ENCODE results near the gene PIM1. TPM values are rescaled to one million over a fixed set of nuclear protein-coding genes. Genes with fewer than 3 reads are reported as not detected.

PIM1 gene
- total and polyA plus RNA-seq, 9 of the 15 experiments (the other 6 are each of a cell fraction or from before 2014, with no cell fraction given) = 19.0 to 789 (median 212) TPM

- TF ChIP-seq, protein P1, sequence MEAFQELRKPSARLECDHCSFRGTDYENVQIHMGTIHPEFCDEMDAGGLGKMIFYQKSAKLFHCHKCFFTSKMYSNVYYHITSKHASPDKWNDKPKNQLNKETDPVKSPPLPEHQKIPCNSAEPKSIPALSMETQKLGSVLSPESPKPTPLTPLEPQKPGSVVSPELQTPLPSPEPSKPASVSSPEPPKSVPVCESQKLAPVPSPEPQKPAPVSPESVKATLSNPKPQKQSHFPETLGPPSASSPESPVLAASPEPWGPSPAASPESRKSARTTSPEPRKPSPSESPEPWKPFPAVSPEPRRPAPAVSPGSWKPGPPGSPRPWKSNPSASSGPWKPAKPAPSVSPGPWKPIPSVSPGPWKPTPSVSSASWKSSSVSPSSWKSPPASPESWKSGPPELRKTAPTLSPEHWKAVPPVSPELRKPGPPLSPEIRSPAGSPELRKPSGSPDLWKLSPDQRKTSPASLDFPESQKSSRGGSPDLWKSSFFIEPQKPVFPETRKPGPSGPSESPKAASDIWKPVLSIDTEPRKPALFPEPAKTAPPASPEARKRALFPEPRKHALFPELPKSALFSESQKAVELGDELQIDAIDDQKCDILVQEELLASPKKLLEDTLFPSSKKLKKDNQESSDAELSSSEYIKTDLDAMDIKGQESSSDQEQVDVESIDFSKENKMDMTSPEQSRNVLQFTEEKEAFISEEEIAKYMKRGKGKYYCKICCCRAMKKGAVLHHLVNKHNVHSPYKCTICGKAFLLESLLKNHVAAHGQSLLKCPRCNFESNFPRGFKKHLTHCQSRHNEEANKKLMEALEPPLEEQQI (IDR thresholded peaks at IDR 0.05) = peak; percentile 42; the same call in 1 of the 2 replicates
- peak; percentile 71 for TF ChIP-seq MTA3 (IDR thresholded peaks at IDR 0.05; ENCODE audit: borderline replicate concordance)
- TF ChIP-seq SAP30 (IDR thresholded peaks at IDR 0.05; ENCODE audit: borderline replicate concordance, insufficient read depth, low read depth, low read length, poor library complexity, severe bottlenecking) = no peak
- TF ChIP-seq CHD2 (IDR thresholded peaks at IDR 0.05; ENCODE audit: low read depth, low read length) = no peak; the same call in 1 of the 2 replicates
- TF ChIP-seq BRF2 (IDR thresholded peaks at IDR 0.05; ENCODE audit: borderline replicate concordance, insufficient read depth, insufficient read length) = no peak
- TF ChIP-seq RBM34 (IDR thresholded peaks at IDR 0.05; ENCODE audit: borderline replicate concordance, insufficient read depth, low read length) = no peak
- TF ChIP-seq FOXP1 (CRISPR knock-in tag; IDR thresholded peaks at IDR 0.05) = no peak
- no peak for TF ChIP-seq NONO (IDR thresholded peaks at IDR 0.05; ENCODE audit: low read depth in 2 of 2, low read length in 1 of 2)
- no peak for TF ChIP-seq E2F5 (CRISPR knock-in tag; IDR thresholded peaks at IDR 0.05)
- no peak for TF ChIP-seq NR2F6 (CRISPR knock-in tag; IDR thresholded peaks at IDR 0.05)
- TF ChIP-seq MECOM (CRISPR knock-in tag; IDR thresholded peaks at IDR 0.05) = peak; percentile 20
- no peak for TF ChIP-seq FOXK1 (CRISPR knock-in tag; IDR thresholded peaks at IDR 0.05; ENCODE audit: borderline replicate concordance)
- TF ChIP-seq, protein P2, sequence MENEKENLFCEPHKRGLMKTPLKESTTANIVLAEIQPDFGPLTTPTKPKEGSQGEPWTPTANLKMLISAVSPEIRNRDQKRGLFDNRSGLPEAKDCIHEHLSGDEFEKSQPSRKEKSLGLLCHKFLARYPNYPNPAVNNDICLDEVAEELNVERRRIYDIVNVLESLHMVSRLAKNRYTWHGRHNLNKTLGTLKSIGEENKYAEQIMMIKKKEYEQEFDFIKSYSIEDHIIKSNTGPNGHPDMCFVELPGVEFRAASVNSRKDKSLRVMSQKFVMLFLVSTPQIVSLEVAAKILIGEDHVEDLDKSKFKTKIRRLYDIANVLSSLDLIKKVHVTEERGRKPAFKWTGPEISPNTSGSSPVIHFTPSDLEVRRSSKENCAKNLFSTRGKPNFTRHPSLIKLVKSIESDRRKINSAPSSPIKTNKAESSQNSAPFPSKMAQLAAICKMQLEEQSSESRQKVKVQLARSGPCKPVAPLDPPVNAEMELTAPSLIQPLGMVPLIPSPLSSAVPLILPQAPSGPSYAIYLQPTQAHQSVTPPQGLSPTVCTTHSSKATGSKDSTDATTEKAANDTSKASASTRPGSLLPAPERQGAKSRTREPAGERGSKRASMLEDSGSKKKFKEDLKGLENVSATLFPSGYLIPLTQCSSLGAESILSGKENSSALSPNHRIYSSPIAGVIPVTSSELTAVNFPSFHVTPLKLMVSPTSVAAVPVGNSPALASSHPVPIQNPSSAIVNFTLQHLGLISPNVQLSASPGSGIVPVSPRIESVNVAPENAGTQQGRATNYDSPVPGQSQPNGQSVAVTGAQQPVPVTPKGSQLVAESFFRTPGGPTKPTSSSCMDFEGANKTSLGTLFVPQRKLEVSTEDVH (IDR thresholded peaks at IDR 0.05; ENCODE audit: low read depth, partially characterized antibody) = no peak
- TF ChIP-seq FOXK2 (conservative IDR thresholded peaks at IDR 0.05 in 1 of 2, IDR thresholded peaks at IDR 0.05 in 1 of 2; ENCODE audit: low read depth in 2 of 2) = no peak
- peak; percentile 75 for TF ChIP-seq L3MBTL2 (IDR thresholded peaks at IDR 0.05)
- TF ChIP-seq KHSRP (IDR thresholded peaks at IDR 0.05) = no peak
- peak; percentile 88 for TF ChIP-seq TAL1 (IDR thresholded peaks at IDR 0.05)
- TF ChIP-seq XRCC4 (IDR thresholded peaks at IDR 0.05; ENCODE audit: extremely low read depth, insufficient read depth, insufficient read length) = no peak
- TF ChIP-seq CHCHD3 (CRISPR knock-in tag; IDR thresholded peaks at IDR 0.05) = no peak
- peak in 1 of 2 experiments; percentile 65; a peak in 2 of 4 replicates for TF ChIP-seq HDAC1 (IDR thresholded peaks at IDR 0.05)
Measured at GRCh38 chr6:37182736-37183590, 13.0 kb downstream of the PIM1 start (continued).
